Activated CD4-positive, alpha-beta T cell treated with anti-CD3 and anti-CD28 coated beads, Interleukin-2, amount 50 U/mL, for 4 hours (primary cell): ENCODE data around the gene DUSP10.

Experiments
- DNase-seq, 2 experiments: peaks; one replicate each; pipeline ENCODE4 v3.0.0-alpha.2; 2020

DUSP10 gene

DNA sequence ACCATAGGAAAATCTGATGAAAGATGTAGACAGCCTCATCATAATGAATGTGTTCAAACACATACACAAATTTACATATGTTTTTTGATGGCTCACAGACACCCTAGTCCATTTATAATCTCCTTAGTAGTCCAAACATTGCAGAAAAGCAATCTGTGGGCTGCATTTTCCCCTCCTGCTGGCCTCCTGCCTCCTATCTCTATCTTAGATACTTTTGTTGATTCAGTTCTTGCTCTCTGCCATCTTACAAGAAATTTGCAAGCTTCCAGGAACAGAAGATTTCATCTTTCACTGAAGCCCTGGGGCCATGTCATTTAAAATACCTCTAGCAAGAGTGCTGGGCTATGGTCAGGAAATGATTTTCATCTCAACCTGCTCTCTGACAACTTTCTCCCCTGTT is 50.6 kb downstream of the DUSP10 start:
- DNase-seq: no peak

DNA sequence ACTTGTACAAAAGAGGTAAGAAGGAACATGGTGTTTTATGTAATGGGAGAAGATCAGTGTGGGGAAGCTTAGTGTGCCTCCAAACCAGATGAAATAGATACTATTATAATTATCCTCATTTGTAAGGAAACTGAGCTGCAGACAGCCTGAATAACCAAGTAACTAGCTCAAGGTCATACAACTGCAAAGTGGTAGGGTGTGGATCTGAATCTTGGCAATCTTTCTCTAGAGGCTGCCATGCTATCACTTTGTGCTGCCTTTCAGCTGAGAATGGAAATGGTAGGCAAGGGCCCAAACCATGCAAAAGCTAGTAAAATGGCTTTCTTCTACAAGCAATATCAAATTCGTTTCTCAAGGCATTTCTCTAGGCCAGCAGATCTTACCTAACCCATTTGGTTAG is 51.0 kb downstream of the DUSP10 start:
- no peak for DNase-seq

DNA sequence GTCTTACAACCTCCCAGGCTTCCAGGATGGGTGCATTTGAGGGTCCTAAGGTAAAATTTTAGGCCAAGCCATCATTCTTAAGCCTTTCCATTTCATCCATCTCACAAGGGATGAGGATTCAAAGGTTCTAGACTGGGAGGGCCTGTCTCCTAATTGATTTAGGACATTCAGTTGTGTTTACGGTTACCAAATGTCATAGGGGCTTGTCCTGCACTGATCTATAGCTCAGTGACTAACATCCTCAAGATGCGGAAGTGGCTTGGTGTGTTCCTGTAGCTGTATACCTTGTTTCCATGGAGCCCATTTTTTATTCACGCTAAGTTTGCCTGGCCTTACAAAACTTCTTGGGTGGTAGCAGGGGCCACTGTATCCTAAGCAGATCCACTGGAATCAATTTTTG is 52.8 kb downstream of the DUSP10 start:
- no peak for DNase-seq

DNA sequence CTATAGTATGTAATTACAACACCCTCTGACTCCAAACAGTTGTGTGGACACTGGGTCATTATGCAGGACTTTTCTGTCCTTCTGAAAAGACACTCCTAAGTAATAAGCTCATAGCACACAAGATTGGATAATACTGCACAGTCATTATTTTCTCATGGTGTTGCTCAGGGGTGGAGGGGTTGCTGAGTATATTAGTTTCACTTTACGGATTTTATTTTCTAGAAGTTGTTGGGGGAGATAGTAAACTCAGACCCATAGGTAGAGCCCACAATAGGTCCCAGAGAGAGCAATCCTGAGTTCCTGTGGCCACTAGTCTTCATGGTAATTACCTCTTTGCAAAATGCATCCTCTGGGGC is 53.4 kb downstream of the DUSP10 start:
- no peak for DNase-seq

DNA sequence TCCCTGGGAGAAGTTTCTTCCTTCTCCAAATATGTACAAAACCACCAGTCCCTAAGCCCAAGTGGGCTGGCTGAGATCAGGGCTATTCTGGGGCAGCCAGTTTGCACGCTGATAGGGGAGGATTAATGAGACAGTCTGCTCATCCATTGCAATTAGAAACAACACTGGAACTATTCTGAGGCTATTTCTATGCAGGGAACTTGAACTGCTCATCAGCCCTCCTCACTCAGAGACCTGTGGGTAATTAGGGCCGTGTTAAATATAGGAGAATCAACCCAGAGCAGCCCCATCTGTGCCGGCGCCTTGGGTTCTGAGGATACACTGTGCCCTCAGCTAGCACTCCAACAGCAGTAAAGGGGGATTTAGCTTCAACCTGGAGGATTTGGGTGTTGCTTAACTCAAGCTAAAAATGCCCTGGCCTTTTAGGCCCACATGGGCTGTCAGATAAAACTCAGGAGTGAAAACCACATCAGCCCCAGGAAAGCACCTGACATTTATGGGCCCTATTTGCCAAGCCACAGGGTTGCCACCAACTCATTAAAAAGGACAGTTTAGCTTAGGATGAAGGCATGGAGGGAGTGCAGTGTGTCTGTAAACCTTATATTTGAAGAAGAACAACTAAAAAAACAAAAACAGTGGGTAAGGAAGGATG is 53.9 kb downstream of the DUSP10 start:
- no peak for DNase-seq

DNA sequence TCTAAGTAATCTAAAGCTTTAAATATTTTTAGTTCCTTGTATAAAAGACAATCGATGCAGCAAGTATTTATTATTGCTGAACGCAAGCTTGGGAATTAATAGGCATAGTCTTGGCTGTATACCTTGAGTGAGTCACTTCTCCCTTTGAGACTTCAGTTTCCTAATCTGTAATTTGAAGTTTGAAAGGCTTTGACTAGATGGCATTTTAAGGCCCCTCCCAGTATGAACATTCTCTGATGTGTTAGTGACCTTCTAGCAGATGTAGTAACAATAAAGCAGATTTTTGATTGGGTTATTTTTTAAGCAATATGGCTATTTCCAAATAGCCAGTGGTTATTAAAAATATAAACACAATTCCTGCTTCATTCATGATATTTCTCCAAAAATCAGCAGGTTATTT is 58.2 kb downstream of the DUSP10 start:
- DNase-seq: no peak

DNA sequence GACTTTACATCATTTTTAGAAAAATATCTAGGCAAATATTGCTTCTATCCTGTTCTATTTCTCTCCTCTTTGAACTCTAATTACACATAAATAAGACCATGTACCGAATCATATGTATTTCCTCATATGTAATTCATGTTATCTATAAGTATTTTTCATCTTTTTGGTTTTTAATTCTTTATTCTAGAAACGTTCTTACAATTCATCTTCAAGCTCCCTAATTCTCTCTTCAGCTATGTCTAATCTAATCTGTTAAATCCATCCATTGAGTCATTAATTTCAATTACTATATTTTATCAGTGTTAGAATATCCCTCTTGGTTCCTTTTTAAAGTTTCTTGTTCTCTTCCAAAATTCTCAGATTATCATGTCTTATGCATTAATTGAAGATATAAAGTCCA is 61.8 kb downstream of the DUSP10 start:
- DNase-seq: no peak

DNA sequence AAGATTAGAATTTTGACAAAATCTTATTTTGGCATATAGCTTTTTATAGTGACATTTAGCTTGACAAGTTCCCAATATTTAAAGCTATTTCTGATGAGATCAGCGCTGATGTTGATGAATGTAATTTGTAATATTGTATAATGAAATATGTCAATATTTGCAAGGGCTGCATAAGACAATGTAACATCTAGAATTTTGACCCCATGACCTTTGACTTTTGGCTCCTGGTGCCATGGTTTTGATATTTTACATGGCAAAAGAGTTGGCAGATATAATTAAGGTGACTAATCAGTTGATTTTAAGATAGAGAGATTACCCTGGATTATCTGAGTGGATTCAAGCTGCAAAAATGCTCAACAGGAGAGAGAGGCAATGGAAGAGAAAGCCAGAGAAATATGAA is 63.9 kb downstream of the DUSP10 start:
- DNase-seq: no peak

DNA sequence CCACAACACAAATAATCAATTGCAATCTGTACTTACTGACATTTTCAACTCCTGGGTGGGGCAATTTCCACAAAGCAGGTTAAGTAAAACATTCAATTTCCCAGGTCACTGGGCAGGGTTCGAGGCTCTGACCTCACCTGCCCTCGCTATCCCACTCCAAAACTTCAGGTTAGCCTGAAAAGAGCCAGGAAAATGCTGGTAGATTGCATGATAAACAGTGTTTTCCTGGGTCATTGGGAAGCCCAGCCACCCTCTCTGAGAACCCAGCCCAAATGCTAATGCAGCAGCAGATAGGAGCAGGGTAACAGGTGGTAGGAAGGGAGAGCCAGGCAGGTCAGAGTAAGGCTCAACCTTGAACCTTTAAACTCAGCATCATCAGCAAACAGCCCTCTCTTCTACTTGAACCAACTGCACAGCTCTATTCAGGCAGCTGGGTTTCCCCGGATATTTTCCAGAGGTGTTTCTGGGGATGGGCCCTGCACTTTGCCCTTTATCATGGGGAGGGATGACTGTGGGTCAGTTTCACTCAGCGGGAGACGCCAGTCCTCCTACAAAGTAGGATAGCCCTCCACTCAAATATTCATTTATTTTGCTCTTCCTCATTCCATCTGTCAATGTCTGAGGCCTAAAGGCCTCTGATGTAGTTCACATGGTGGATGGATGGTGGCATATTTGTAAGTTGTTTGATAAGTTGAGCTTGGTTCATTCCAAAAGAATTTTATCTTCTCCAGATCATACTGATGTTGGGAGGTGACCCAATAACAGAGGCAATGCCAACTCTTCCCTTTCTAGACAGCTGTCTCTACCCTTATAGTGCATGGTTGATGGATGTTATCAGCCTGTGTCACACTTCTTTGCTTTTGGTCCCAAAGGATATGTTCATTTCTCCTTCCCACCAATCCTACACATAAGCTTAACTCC is 65.7 kb downstream of the DUSP10 start:
- no peak for DNase-seq

DNA sequence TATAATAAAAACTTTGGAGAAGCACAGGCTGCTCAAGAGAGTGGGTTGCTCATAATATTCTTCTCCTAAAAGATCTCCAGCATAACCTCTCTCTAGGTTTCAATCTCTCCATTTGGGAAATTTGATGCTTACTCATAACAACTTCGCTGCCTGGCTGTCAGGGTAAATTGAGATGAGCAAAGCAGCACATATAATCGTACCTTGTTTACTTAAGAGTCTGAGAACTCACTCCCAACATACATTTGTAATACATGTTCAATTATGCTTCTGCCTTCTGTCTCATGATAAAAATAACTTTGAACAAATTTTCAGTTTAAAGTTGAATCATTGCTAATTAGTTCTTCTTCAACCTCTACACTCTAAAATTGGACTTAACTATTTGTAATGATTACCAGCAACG is 68.9 kb downstream of the DUSP10 start:
- no peak for DNase-seq

DNA sequence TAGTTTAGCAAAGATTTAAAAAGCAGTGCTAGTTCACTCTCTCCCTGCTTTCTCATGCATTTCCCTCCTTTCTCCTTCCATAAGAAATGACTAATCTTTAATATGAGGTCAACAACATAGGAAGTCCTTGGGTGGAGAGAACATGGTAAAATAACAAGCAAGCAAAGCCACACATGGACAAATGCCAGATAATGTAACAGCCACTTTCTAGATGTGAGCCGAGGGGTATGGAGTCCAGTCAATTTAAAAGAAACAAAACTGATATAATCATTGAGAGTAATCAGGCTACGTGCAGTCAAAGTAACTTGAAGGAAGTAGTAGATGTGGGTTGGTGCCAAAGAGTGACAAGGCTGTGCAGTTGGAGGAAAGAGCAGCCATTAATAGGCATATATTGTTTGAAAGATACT is 69.6 kb downstream of the DUSP10 start:
- no peak for DNase-seq

DNA sequence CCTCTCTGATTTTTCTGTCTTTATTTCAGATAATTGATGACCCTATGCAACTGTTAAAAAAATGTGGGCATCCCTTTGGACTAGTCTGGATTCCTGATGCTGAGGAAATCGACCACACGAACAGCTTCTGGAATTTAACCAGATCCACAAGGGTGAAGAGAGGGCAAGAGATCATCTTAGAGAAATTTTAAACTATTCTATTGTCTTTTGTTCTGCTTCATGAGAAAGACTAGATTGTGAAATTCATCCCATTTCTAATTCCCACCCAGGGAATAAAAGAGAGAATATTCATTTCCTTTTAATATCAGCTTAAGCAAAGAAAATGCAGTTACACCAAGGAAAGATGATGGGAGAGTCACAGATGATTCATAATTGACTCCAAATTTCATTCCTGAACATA is 71.8 kb downstream of the DUSP10 start:
- no peak for DNase-seq

DNA sequence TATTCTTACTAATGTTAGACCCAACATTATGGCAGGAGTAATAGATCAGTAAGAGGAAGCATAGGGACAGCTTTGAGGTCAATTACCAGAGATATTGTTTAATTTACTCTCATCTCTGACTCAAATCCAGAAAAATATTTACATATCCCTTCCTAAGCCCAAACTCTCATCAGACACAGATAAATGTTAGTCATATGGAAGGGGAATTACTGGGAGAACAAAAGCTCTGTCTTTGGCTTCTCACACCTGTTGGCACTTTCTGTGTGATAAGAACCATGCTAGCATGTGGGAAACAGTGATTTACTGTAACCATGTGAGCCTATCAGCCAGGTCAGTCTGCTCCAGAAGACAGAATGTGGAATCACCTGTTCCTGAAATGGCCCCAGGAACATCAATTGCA is 72.4 kb downstream of the DUSP10 start:
- no peak for DNase-seq

DNA sequence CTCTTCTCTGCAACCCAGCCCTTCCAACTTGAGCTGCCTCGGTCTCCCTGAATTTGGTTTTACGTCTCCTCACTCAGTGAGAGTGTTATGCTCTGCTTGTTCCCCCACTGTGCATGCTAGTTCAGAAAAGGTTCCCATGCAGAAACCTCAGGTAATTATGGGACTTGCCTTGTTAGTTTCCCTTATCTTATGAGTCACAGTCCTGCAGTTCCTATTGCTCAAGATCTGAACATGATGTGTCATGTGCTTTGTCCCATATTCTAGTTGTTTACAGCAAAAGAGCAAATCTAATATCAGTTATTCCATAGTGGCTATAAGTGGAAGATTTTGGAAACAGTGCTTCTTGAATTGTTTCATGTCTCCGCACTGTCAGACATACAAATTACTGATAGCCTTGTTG is 74.4 kb downstream of the DUSP10 start:
- DNase-seq: no peak

DNA sequence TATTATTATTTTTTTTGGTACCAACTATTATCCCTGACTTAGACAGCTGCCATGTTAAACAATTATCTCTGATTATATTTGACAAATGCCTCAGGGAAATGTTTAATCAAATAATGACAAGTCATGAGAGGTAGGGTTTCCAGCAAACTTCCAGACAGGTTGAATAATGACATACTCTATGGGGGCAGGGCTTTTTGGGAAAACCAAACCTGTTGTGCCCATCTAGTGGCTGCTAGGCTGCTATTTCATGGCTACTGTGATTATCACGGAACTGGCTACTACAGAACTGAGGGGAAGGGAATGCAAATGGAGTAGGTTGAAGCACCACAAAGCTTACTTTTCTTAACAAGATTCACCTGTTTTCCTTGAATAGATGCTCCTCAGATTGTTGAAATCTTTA is 77.6 kb downstream of the DUSP10 start:
- DNase-seq: no peak

DNA sequence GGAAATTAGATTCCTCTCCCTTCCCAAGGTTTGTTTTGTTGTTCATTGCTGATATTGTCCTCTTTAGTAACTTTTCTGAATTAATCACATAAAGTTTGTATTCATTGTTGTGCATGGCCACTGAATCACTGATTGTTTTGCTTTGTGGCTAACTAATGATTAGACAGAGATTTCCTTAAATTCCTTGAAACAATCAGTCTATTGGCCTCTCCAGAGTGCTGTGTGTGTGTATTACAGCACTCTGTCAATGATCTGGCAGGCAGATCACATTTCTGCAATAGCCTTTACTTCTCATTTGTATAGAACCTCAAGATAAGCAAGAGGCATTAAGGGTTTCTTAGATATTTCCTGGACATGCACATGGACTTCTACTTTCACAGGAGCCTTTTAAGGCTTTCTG is 78.6 kb downstream of the DUSP10 start:
- DNase-seq: no peak

DNA sequence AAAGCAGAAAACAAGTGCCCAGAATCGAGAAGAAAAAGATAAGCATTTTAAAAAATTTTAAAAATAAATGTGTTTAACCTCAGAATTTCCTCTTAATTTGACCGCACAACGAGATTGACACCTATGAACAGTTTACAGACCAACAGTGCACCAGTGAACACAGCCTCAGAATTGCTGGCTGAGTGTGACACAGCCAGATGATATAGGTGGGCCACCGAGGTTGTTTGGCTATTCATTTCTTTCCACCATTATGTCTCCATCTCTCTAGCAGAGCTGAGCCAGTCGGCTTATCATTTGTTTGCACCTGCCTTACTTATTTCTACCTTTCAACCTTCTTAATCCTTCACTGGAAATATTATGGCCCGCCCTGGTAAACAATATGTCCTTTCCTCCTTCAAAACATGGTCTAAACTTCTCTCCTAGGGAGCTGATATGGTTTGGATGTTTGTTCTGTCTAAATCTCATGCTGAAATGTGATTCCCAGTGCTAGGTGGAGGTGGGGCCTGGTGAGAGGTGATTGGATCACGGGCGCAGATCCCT is 86.1 kb downstream of the DUSP10 start:
- no peak for DNase-seq
